ENCODE results near the gene RGPD5.
"Not testable (repeated sequence)": the region's sequence is repeated elsewhere in the genome, so short reads cannot be mapped to it uniquely, and the experiment has no call there.

- not testable (repeated sequence) for TF ChIP-seq CTCF (conservative IDR thresholded peaks at IDR 0.05; ENCODE audit: low read length); EZH2phosphoT487 (IDR thresholded peaks at IDR 0.05; ENCODE audit: borderline replicate concordance)
These were observed 28.0 kb upstream of the RGPD5 start for GRCh38 chr2:109766074-109766473.

All from Loucy (cell line).